Measurements from ENCODE around the gene C16orf54.
"Not testable (repeated sequence)": the region's sequence is repeated elsewhere in the genome, so short reads cannot be mapped to it uniquely, and the experiment has no call there.

GRCh38 chr16:29692606-29693005 lies 53.2 kb downstream of the C16orf54 start:
- TF ChIP-seq CTCF (conservative IDR thresholded peaks at IDR 0.05); ZFX (IDR thresholded peaks at IDR 0.05): not testable (repeated sequence)

Measured in C4-2B (cell line).